HUES48 (cell line): ENCODE data around the gene SLC6A1.
"Not testable (repeated sequence)": the region's sequence is repeated elsewhere in the genome, so short reads cannot be mapped to it uniquely, and the experiment has no call there.

ENCODE experiments used
- H3K27ac ChIP-seq: one replicate; pipeline ENCODE4 v1.7.0; 2013; ENCODE audit warnings: low read depth, low read length, inconsistent platforms
- H3K27me3 ChIP-seq: 2 replicates; pipeline ENCODE4 v1.6.1; 2013; ENCODE audit warnings: mild to moderate bottlenecking, low read length; ENCODE audit not compliant: control insufficient read depth, insufficient read depth
- H3K36me3 ChIP-seq: 2 replicates; pipeline ENCODE4 v1.6.1; 2013; ENCODE audit warnings: low read length; ENCODE audit not compliant: control insufficient read depth, insufficient read depth
- H3K4me1 ChIP-seq: 2 replicates; pipeline ENCODE4 v1.6.1; 2013; ENCODE audit warnings: mild to moderate bottlenecking, low read length; ENCODE audit not compliant: control insufficient read depth, insufficient read depth
- H3K4me3 ChIP-seq: 2 replicates; pipeline ENCODE4 v1.5.1; 2013; ENCODE audit warnings: mild to moderate bottlenecking, low read depth, low read length
- H3K9ac ChIP-seq: 2 replicates; pipeline ENCODE4 v1.6.1; 2013; ENCODE audit warnings: mild to moderate bottlenecking, low read depth, low read length, moderate library complexity
- H3K9me3 ChIP-seq: 2 replicates; pipeline ENCODE4 v1.6.1; 2013; ENCODE audit warnings: low read length; ENCODE audit not compliant: control insufficient read depth, insufficient read depth

The SLC6A1 gene

DNA sequence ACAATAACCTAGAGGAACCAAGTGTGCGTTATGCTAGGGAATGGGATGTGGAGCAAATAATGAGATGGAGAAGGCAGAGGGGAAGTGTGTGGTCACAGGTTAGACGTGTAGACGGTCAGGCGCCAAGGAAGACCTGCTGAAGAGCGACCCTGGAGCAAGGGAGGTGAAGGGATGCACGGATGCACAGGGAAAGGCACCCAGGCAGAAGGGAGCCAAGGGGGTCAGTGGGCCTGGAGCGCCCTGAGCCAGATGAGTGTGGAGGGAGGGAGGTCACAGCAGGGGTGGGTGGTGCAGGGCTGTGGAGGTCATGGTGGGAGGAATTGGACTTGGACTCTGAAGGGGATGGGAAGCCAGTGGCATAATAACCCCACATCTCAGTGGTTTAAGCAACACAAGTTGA is 70.2 kb downstream of the SLC6A1 start:
- Histone ChIP-seq H3K9ac (no peak overlapping the region), H3K36me3 (no peaks in the 10 kb centered on the region), H3K4me1 (peaks cover 4% of the 10 kb centered on the region; the same call in 1 of the 2 replicates), H3K9me3 (peaks cover 12% of the 10 kb centered on the region; the same call in 1 of the 2 replicates), H3K27me3 (peaks cover 18% of the 10 kb centered on the region), H3K4me3 (no peak overlapping the region), H3K27ac (no peak overlapping the region)

DNA sequence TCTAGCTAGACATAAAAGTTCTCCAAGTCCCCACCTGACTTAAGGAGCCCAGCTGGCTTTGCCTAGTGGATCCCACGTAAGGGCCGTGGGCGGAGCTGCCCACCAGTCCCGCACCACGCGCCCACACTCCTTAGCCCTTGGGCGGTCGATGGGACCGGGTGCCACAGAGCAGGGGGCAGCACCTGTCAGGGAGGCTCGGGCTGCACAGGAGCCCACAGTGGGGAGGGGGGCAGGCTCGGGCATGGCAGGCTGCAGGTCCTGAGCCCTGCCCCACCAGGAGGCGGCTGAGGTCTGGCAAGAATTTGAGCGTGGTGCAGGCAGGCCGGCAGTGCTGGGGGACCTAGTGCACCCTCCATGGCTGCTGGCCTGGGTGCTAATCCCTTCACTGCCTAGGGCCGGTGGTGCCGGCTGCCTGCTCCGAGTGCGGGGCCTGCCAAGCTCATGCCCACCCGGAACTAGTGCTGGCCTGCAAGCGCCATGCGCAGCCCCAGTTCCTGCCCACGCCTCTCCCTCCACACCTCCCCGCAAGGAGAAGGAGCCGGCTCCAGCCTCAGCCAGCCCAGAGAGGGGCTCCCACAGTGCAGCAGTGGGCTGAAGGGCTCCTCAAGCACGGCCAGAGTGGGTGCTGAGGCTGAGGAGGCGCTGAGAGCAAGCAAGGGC is 78.7 kb downstream of the SLC6A1 start:
- Histone ChIP-seq H3K27ac (no peak overlapping the region), H3K9ac (no peak overlapping the region), H3K36me3 (no peaks in the 10 kb centered on the region), H3K4me3 (no peak overlapping the region), H3K27me3 (no peaks in the 10 kb centered on the region), H3K4me1 (no peaks in the 10 kb centered on the region), H3K9me3 (peaks cover 18% of the 10 kb centered on the region; the same call in 1 of the 2 replicates)

DNA sequence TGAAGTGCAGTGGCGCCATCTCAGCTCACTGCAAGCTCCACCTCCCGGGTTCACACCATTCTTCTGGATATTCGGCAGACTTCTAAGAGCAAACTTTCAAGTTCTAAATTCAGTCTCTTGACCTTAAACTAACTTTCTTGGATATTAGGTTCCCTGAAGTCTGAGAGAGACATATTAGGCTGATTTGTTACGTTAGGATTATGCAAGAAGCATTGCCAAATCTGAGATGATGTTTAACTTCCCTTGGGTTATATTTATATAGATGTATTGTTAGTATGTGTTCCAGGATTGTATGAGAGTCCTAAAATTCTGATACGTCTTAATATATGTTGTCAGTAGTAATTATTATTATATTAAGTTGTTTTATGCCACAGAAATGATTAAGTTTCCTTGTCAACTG is 80.1 kb downstream of the SLC6A1 start:
- Histone ChIP-seq H3K9ac (no peak overlapping the region), H3K27ac (no peak overlapping the region), H3K9me3 (peaks cover 11% of the 10 kb centered on the region; the same call in 1 of the 2 replicates), H3K4me3 (no peak overlapping the region), H3K36me3 (no peaks in the 10 kb centered on the region), H3K4me1 (no peaks in the 10 kb centered on the region), H3K27me3 (no peaks in the 10 kb centered on the region)

DNA sequence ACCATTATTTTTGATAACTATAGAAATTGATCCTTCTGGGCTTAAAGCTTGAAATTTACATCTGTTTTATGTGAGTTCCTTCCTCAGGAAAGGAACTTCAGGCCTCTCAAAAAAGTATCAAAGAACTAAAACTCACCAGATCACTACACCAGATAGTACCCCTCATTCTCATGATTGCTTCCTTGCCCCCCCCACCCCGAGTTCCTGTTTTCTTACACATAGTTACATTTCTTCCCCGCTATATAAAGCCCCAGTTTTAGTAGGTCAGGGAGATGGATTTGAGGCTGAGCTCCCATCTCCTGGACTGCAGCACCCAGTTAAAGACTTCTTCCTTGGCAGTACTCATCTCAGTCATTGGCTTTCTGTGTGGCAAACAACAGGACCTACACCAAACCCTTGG is 81.5 kb downstream of the SLC6A1 start:
- H3K27ac ChIP-seq: no peak overlapping the region
- no peak overlapping the region for H3K9ac ChIP-seq
- no peaks in the 10 kb centered on the region for H3K27me3 ChIP-seq
- peaks cover 8% of the 10 kb centered on the region; the same call in 1 of the 2 replicates for H3K9me3 ChIP-seq
- no peaks in the 10 kb centered on the region for H3K36me3 ChIP-seq
- no peak overlapping the region for H3K4me3 ChIP-seq
- H3K4me1 ChIP-seq: no peaks in the 10 kb centered on the region

DNA sequence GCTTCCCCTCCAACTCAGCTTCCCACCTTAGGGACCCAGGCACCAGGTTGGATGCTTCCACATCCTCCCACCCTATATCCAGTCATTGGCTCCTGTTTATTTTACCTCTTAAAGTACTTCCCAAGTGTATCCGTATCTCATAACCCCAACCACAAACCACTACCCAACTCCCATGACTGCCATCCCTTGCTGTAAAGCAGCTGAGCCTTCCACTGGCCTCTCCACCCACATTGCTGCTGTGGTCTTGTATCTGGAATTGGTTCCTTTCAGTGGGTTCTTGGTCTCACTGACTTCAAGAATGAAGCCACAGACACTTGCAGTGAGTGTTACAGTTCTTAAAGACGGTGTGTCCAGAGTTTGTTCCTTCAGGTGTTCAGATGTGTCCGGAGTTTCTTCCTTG is 81.9 kb downstream of the SLC6A1 start:
- Histone ChIP-seq H3K36me3 (no peaks in the 10 kb centered on the region), H3K4me1 (no peaks in the 10 kb centered on the region), H3K9ac (no peak overlapping the region), H3K27ac (no peak overlapping the region), H3K4me3 (no peak overlapping the region), H3K9me3 (peaks cover 8% of the 10 kb centered on the region; the same call in 1 of the 2 replicates), H3K27me3 (no peaks in the 10 kb centered on the region)

DNA sequence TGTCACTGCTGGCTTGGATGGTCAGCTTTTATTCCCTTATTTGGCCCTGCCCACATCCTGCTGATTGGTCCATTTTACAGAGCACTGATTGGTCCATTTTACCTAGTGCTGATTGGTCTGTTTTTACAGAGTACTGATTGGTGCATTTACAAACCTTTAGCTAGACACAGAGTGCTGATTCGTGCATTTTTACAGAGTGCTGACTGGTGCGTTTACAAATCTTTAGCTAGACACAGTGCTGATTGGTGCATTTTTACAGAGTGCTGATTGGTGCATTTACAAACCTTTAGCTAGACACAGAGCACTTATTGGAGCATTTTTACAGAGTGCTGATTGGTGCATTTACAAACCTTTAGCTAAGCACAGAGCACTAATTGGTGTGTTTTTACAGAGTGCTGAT is 82.6 kb downstream of the SLC6A1 start:
- not testable (repeated sequence) for H3K9ac ChIP-seq, H3K36me3 ChIP-seq, H3K4me1 ChIP-seq, H3K27ac ChIP-seq, H3K4me3 ChIP-seq, H3K27me3 ChIP-seq, H3K9me3 ChIP-seq

DNA sequence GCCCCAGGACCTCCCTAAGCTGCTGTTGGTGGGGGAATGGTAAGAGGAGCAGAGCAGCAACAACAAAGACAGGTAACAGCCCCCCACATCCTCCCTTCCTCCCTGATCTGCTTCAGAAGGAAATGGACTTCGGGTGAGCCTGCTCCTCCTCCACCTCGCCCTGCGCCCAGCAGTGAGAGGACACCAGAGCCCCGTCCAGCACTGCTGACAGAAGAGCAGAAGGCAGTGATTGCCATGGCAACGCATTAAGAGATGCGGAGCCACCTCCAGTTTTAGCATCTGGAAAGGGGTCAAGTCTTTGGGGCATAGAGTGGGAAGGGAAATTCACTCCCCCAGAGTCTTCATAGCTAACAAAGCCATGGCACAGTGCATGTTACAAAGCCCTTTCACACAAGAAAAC is 84.2 kb downstream of the SLC6A1 start:
- Histone ChIP-seq H3K9ac (no peak overlapping the region), H3K27ac (no peak overlapping the region), H3K4me3 (no peak overlapping the region), H3K9me3 (peaks cover 6% of the 10 kb centered on the region; the same call in 1 of the 2 replicates), H3K27me3 (no peaks in the 10 kb centered on the region), H3K36me3 (no peaks in the 10 kb centered on the region), H3K4me1 (no peaks in the 10 kb centered on the region)

DNA sequence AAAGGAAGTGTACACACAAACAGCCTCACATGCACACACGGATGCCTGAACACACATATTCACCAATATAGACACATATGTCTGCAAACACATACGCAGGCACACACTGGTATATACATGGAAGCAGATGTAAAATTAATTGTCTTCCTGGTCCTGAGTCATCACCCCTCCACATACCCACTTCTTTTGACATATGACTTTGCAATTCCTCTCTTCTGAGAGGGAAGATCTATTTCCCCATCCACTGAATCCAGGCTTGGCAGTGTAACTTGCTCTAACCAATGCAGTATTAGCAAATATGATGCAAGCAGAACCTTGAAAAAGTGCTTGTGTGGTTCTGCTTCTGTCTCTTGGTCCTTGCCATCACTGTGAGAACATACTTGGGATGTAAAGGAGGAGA is 84.9 kb downstream of the SLC6A1 start:
- Histone ChIP-seq H3K36me3 (no peaks in the 10 kb centered on the region), H3K4me1 (no peaks in the 10 kb centered on the region), H3K27ac (no peak overlapping the region), H3K9me3 (no peaks in the 10 kb centered on the region; the same call in 1 of the 2 replicates), H3K27me3 (no peaks in the 10 kb centered on the region), H3K9ac (no peak overlapping the region), H3K4me3 (no peak overlapping the region)

DNA sequence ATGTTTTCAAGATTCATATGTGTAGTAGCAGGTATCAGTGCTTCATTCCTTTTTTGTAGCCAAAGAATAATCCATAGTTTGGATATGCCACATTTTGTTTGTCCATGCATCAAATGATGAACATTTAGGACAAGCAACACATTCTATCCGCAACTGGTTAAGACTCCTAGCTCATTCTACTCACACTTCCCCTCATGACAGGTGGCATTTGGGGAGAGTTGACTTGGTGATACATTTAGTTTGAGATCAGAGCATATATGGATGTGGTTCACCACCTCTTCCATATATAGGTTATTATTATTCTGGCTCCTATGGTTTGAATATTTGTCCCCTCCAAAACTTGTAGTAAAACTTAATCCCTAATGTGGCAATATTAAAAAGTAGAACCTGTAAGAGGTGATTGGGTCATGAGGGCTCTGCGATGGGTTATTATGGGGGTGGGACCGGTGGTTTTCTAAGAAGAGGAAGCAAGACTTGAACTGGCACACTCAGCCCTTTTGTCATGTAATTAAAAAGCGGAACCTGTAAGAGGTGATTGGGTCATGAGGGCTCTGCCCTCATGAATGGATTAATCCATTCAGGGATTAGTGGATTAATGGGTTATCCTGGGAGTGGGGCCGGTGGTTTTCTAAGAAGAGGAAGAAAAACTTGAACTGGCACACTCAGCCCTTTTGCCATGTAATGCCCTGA is 86.4 kb downstream of the SLC6A1 start:
- H3K9ac ChIP-seq: no peak overlapping the region
- no peak overlapping the region for H3K27ac ChIP-seq
- H3K36me3 ChIP-seq: no peaks in the 10 kb centered on the region
- H3K4me1 ChIP-seq: no peaks in the 10 kb centered on the region
- no peak overlapping the region for H3K4me3 ChIP-seq
- no peaks in the 10 kb centered on the region; the same call in 1 of the 2 replicates for H3K9me3 ChIP-seq
- no peaks in the 10 kb centered on the region for H3K27me3 ChIP-seq

DNA sequence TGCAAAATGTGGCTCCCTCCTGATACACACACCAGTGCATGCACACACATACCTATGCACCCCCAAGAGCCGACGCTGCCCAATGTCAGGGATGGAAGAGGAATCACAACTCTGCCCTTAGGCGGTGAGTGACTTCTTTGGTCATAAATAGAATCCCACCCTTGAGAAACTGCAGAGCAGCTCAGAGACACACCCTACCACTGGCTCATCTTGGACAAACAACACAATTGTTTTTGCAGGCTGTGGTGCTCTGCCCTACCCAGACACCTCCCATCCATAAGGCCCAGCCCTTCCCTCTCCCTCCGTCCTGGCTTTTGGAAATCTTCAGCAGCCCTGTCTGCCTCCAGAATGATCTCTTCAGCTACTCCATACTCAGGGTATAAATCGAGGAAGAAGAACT is 87.9 kb downstream of the SLC6A1 start:
- Histone ChIP-seq H3K9ac (no peak overlapping the region), H3K4me1 (no peaks in the 10 kb centered on the region), H3K9me3 (no peaks in the 10 kb centered on the region), H3K36me3 (no peaks in the 10 kb centered on the region), H3K4me3 (no peak overlapping the region), H3K27me3 (no peaks in the 10 kb centered on the region), H3K27ac (no peak overlapping the region)

DNA sequence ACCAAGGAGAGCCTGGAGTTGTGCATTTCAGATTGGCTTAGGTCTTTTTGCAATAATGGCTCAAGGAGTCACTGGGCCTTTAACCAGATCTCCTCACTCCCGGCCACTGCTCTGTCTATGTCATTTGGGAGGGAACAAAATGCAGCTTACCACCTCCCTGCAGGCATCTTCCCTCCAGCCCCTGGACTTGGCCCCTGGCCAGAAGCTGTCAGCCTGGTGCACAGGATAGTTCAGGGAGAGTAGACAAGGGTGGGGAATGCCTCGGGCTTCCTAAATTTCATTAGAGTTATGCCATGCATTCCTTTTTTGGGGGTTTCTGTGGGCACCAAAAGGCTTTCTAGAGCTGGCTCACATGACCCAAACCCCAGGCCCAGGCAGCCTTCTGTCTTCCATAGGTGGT is 91.5 kb downstream of the SLC6A1 start:
- Histone ChIP-seq H3K36me3 (no peaks in the 10 kb centered on the region), H3K27ac (no peak overlapping the region), H3K9ac (no peak overlapping the region), H3K4me3 (no peak overlapping the region), H3K27me3 (no peaks in the 10 kb centered on the region), H3K9me3 (no peaks in the 10 kb centered on the region), H3K4me1 (no peaks in the 10 kb centered on the region)
